Measurements from ENCODE around the gene IL31. TPM values are rescaled to one million over a fixed set of nuclear protein-coding genes. Genes with fewer than 3 reads are reported as not detected.

Gene IL31
- total RNA-seq, 1 experiment from 2014 or later, result not detected

DNA sequence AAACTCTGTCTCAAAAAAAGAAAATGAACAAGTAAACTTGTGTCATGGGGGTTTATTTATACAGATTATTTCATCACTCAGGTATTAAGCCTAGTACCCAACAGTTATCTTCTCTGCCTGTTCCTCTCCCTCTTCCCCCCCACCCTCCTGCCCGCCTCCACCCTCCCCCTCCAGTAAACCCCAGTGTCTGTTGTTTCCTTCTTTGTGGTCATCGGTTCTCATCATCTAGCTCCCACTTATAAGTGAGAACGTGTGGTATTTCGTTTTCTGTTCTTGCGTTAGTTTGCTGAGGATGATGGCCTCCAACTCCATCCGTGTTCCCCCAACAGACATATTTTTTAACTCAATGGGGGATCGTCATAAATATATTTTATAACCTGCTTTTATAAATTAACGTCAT, 12.3 kb downstream of the IL31 start:
- DNase-seq (ENCODE audit: low read depth, low spot score), result no peak
- Histone ChIP-seq H3K27ac (ENCODE audit: low read length) (no peak overlapping the region), H3K27me3 (ENCODE audit: control insufficient read depth, insufficient read depth, low read length) (no peaks in the 10 kb centered on the region), H3K9me3 (ENCODE audit: control insufficient read depth, insufficient read depth, low read depth, low read length) (no peaks in the 10 kb centered on the region), H3K4me1 (ENCODE audit: control insufficient read depth, insufficient read depth, low read length) (no peaks in the 10 kb centered on the region), H3K36me3 (ENCODE audit: control insufficient read depth, insufficient read depth, low read length) (no peaks in the 10 kb centered on the region), H3K4me3 (ENCODE audit: low read depth in 2 of 2, low read length in 2 of 2) (no peak overlapping the region)
- TF ChIP-seq TCF7L2 (IDR thresholded peaks at IDR 0.05; ENCODE audit: low read depth, low read length), result no peak
- TF ChIP-seq, protein P1, sequence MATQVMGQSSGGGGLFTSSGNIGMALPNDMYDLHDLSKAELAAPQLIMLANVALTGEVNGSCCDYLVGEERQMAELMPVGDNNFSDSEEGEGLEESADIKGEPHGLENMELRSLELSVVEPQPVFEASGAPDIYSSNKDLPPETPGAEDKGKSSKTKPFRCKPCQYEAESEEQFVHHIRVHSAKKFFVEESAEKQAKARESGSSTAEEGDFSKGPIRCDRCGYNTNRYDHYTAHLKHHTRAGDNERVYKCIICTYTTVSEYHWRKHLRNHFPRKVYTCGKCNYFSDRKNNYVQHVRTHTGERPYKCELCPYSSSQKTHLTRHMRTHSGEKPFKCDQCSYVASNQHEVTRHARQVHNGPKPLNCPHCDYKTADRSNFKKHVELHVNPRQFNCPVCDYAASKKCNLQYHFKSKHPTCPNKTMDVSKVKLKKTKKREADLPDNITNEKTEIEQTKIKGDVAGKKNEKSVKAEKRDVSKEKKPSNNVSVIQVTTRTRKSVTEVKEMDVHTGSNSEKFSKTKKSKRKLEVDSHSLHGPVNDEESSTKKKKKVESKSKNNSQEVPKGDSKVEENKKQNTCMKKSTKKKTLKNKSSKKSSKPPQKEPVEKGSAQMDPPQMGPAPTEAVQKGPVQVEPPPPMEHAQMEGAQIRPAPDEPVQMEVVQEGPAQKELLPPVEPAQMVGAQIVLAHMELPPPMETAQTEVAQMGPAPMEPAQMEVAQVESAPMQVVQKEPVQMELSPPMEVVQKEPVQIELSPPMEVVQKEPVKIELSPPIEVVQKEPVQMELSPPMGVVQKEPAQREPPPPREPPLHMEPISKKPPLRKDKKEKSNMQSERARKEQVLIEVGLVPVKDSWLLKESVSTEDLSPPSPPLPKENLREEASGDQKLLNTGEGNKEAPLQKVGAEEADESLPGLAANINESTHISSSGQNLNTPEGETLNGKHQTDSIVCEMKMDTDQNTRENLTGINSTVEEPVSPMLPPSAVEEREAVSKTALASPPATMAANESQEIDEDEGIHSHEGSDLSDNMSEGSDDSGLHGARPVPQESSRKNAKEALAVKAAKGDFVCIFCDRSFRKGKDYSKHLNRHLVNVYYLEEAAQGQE (IDR thresholded peaks at IDR 0.05; ENCODE audit: insufficient read depth in 1 of 2, low read depth in 2 of 2, low read length in 1 of 2), result no peak
- TF ChIP-seq POLR2AphosphoS5 (IDR thresholded peaks at IDR 0.05; ENCODE audit: low read depth, low read length), result no peak
- TF ChIP-seq, protein P2, sequence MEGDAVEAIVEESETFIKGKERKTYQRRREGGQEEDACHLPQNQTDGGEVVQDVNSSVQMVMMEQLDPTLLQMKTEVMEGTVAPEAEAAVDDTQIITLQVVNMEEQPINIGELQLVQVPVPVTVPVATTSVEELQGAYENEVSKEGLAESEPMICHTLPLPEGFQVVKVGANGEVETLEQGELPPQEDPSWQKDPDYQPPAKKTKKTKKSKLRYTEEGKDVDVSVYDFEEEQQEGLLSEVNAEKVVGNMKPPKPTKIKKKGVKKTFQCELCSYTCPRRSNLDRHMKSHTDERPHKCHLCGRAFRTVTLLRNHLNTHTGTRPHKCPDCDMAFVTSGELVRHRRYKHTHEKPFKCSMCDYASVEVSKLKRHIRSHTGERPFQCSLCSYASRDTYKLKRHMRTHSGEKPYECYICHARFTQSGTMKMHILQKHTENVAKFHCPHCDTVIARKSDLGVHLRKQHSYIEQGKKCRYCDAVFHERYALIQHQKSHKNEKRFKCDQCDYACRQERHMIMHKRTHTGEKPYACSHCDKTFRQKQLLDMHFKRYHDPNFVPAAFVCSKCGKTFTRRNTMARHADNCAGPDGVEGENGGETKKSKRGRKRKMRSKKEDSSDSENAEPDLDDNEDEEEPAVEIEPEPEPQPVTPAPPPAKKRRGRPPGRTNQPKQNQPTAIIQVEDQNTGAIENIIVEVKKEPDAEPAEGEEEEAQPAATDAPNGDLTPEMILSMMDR (IDR thresholded peaks at IDR 0.05), result no peak
- TF ChIP-seq SIN3A (IDR thresholded peaks at IDR 0.05; ENCODE audit: borderline replicate concordance, insufficient read depth, low read depth, low read length), result no peak
- ChIA-PET CTCF (no interaction called here), POLR2A (no interaction called here)
- in situ Hi-C loops (cut with HindIII; ENCODE audit: low pct_unique_long_range_greater_than_20kb, low sequenced_read_pairs) (no loop called here), intact Hi-C loops (cut with micrococcal nuclease; ENCODE audit: unreplicated experiment) (no loop called here)
- no peak for ATAC-seq
- BruUV-seq (replicated peaks), result no TSS peak

DNA sequence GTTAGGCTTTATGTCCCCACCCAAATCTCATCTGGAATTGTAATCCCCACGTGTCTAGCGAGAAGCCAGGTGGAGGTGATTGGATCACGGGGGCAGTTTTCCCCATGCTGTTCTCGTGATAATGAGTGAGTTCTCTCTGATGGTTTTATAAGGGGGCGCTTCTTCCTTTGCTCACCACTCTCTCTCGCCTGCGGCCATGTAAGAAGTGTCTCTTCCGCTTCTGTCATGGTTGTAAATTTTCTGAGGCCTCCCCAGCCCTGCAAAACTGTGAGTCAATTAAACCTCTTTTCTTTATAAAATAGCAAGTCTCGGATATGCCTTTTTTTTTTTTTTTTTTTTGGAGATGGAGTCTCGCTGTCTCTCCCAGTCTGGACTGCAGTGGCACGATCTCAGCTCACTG, 13.3 kb downstream of the IL31 start:
- intact Hi-C loops (cut with micrococcal nuclease; ENCODE audit: unreplicated experiment), result no loop called here
- H3K4me3 ChIP-seq (ENCODE audit: low read depth in 2 of 2, low read length in 2 of 2), result no peak overlapping the region
- in situ Hi-C loops (cut with HindIII; ENCODE audit: low pct_unique_long_range_greater_than_20kb, low sequenced_read_pairs), result no loop called here

More for the DNA sequence above, 13.3 kb downstream of the IL31 start:
- TF ChIP-seq POLR2AphosphoS5 (IDR thresholded peaks at IDR 0.05; ENCODE audit: low read depth, low read length), result no peak
- TF ChIP-seq, protein P2 (IDR thresholded peaks at IDR 0.05), result no peak
- TF ChIP-seq TCF7L2 (IDR thresholded peaks at IDR 0.05; ENCODE audit: low read depth, low read length), result no peak
- TF ChIP-seq SIN3A (IDR thresholded peaks at IDR 0.05; ENCODE audit: borderline replicate concordance, insufficient read depth, low read depth, low read length), result no peak
- TF ChIP-seq, protein P1 (IDR thresholded peaks at IDR 0.05; ENCODE audit: insufficient read depth in 1 of 2, low read depth in 2 of 2, low read length in 1 of 2), result no peak
- H3K36me3 ChIP-seq (ENCODE audit: control insufficient read depth, insufficient read depth, low read length), result no peaks in the 10 kb centered on the region
- no TSS peak for BruUV-seq (replicated peaks)
- no peaks in the 10 kb centered on the region for H3K27me3 ChIP-seq (ENCODE audit: control insufficient read depth, insufficient read depth, low read length)
- no peak overlapping the region for H3K27ac ChIP-seq (ENCODE audit: low read length)
- no peak for DNase-seq (ENCODE audit: low read depth, low spot score)
- H3K4me1 ChIP-seq (ENCODE audit: control insufficient read depth, insufficient read depth, low read length), result no peaks in the 10 kb centered on the region
- ChIA-PET CTCF (no interaction called here), POLR2A (no interaction called here)
- no peaks in the 10 kb centered on the region for H3K9me3 ChIP-seq (ENCODE audit: control insufficient read depth, insufficient read depth, low read depth, low read length)
- no peak for ATAC-seq
